Gastroesophageal sphincter (tissue), 4 donors: ENCODE data around the gene FGGY. TPM values are rescaled to one million over a fixed set of nuclear protein-coding genes. Genes with fewer than 3 reads are reported as not detected.

Source experiments
- ATAC-seq: fragments of 150-250 bp; one replicate; pipeline ENCODE4 v1.9.1; 2016; ENCODE audit warnings: mild to moderate bottlenecking, moderate library complexity
- H3K27ac ChIP-seq, 4 donors: fragments of 200-600 bp; sonication (generic) in 3 of 4; 1 replicate in 3 of 4; 2 replicates in 1 of 4; pipeline ENCODE4 v1.5.1; 2016 to 2019
- H3K27me3 ChIP-seq: fragments of 200-600 bp; sonication (generic); one replicate; pipeline ENCODE4 v1.5.1; 2019
- H3K36me3 ChIP-seq, 2 donors: fragments of 200-600 bp; sonication (generic); one replicate each; pipeline ENCODE4 v1.5.1; 2019; ENCODE audit warnings: control low read depth in 1 of 2
- H3K4me1 ChIP-seq, 3 donors: fragments of 200-600 bp; sonication (generic); 1 replicate in 2 of 3; 2 replicates in 1 of 3; pipeline ENCODE4 v1.5.1; 2016 to 2019; ENCODE audit warnings: control low read depth in 2 of 3
- H3K4me3 ChIP-seq, 2 donors: fragments of 200-600 bp; sonication (generic); one replicate each; pipeline ENCODE4 v1.5.1; 2019; ENCODE audit warnings: mild to moderate bottlenecking in 1 of 2, moderate library complexity in 1 of 2
- H3K9me3 ChIP-seq, 3 donors: fragments of 200-600 bp; sonication (generic); one replicate each; pipeline ENCODE4 v1.5.1; 2017 to 2019; ENCODE audit warnings: control low read depth in 2 of 3
- EP300 ChIP-seq: sonication (generic); formaldehyde crosslinking; IDR thresholded peaks from one replicate; pipeline ENCODE4 v1.6.1; 2017; ENCODE audit warnings: antibody characterized with exemption, mild to moderate bottlenecking
- POLR2A ChIP-seq, 2 donors: fragments of 450-650 bp; IDR thresholded peaks; one replicate each; pipeline ENCODE4 v1.6.1; 2017; ENCODE audit warnings: antibody characterized with exemption in 2 of 2, mild to moderate bottlenecking in 2 of 2, moderate library complexity in 1 of 2
- POLR2AphosphoS5 ChIP-seq: sonication (generic); formaldehyde crosslinking; IDR thresholded peaks from one replicate; pipeline ENCODE4 v1.6.1; 2017; ENCODE audit warnings: antibody characterized with exemption
- WGBS, 2 donors: methylation state at CpG; one replicate each; pipeline ENCODE4 v1.1.5; 2018; ENCODE audit warnings: low coverage in 1 of 2; 5-methylcytosine and 5-hydroxymethylcytosine counted together
- total RNA-seq, 4 donors: library from RNA; depleted of rRNA; stranded (reverse); fragments of >200 nt; gene quantifications; one replicate each; pipeline ENCODE4 v1.1.0, GENCODE V29; 2016
- TF ChIP-seq, protein P1 (sequence below), 4 experiments: fragments of 200-600 bp in 2 of 4; fragments of 450-650 bp in 2 of 4; sonication (generic) in 1 of 4; IDR thresholded peaks; one replicate each; pipeline ENCODE4 v1.5.1; 2017 to 2019; ENCODE audit warnings: antibody characterized with exemption in 4 of 4, mild to moderate bottlenecking in 2 of 4, moderate library complexity in 2 of 4

FGGY gene
- total RNA-seq, 4 donors from 2014 or later = 19.0 to 29.6 (median 25.2) TPM

DNA sequence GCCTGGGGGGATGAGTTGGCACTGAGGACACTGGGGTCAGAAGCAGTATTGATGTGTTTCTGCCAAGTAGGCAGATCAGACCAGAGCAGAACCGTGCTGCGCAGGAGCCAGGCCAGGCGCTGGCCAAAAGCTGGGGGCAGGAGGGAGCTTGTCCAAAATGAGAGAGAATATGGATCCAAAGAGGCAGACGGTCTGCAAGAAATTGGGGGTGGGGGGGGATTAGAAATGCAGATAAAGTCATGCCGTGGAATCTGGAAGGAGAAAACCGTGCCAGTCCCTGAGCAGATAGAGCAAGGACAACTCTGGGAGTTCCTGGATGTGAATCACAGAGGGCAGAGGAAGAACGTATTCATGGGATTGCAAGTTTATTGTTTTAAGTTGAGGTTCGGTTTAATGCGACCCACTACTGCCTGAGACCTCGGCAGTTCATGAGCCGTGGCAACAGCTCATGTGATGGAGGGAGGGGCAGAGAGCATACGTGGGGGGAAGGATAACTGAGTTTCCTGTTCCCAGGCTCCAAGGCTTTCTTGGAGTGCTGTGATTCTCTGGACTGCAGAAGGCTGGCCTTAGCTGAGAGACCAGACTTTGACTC lies 224.0 kb downstream of the FGGY start:
- H3K36me3 ChIP-seq = peaks cover 0 to 4% of the 10 kb centered on the region in 2 donors
- no peaks in the 10 kb centered on the region for H3K9me3 ChIP-seq
- peak overlapping the region; percentile 11 to 77 (median 76) for H3K27ac ChIP-seq
- 17 to 23% methylated on average over 11 to 12 of the region's 12 CpGs for WGBS, 2 donors
- H3K4me3 ChIP-seq = no peak overlapping the region
- TF ChIP-seq EP300 (no peak), POLR2AphosphoS5 (no peak), POLR2A (IDR thresholded peaks at IDR 0.05) (no peak)
- TF ChIP-seq, protein P1, sequence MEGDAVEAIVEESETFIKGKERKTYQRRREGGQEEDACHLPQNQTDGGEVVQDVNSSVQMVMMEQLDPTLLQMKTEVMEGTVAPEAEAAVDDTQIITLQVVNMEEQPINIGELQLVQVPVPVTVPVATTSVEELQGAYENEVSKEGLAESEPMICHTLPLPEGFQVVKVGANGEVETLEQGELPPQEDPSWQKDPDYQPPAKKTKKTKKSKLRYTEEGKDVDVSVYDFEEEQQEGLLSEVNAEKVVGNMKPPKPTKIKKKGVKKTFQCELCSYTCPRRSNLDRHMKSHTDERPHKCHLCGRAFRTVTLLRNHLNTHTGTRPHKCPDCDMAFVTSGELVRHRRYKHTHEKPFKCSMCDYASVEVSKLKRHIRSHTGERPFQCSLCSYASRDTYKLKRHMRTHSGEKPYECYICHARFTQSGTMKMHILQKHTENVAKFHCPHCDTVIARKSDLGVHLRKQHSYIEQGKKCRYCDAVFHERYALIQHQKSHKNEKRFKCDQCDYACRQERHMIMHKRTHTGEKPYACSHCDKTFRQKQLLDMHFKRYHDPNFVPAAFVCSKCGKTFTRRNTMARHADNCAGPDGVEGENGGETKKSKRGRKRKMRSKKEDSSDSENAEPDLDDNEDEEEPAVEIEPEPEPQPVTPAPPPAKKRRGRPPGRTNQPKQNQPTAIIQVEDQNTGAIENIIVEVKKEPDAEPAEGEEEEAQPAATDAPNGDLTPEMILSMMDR (IDR thresholded peaks at IDR 0.05) = no peak
- peaks cover 9 to 38% (median 18%) of the 10 kb centered on the region in 3 donors for H3K4me1 ChIP-seq
- peak; percentile 17 for ATAC-seq
- no peaks in the 10 kb centered on the region for H3K27me3 ChIP-seq

DNA sequence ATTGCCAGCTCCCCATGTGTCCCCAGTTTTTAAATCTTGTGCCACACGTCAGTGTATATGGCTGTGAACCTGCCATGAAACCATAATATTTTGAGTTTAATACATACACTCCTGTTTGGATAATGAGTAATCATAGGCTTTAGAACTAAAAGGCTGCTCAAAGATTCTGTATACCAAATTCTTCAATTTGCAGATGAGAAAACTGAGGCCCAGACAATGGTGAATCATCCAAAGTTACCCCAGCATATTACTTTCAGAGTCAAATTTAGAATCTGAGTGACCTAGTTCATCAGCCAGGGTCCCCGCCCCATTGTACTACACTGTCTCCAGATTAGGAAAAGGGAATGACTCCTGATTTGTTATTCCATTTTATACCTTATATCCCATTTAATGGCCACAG lies 224.6 kb downstream of the FGGY start:
- Histone ChIP-seq H3K4me1 (peaks cover 8 to 37% (median 15%) of the 10 kb centered on the region in 3 donors), H3K27ac (peak overlapping the region; percentile 11 to 77 (median 76)), H3K36me3 (peaks cover 0 to 4% of the 10 kb centered on the region in 2 donors), H3K4me3 (no peak overlapping the region), H3K27me3 (no peaks in the 10 kb centered on the region), H3K9me3 (no peaks in the 10 kb centered on the region)
- WGBS, 2 donors = 59 to 100% methylated on average over 1 to 2 of the region's 2 CpGs
- TF ChIP-seq, protein P1 (IDR thresholded peaks at IDR 0.05) = no peak
- TF ChIP-seq EP300 (no peak), POLR2AphosphoS5 (no peak), POLR2A (IDR thresholded peaks at IDR 0.05) (no peak)
- ATAC-seq = no peak

DNA sequence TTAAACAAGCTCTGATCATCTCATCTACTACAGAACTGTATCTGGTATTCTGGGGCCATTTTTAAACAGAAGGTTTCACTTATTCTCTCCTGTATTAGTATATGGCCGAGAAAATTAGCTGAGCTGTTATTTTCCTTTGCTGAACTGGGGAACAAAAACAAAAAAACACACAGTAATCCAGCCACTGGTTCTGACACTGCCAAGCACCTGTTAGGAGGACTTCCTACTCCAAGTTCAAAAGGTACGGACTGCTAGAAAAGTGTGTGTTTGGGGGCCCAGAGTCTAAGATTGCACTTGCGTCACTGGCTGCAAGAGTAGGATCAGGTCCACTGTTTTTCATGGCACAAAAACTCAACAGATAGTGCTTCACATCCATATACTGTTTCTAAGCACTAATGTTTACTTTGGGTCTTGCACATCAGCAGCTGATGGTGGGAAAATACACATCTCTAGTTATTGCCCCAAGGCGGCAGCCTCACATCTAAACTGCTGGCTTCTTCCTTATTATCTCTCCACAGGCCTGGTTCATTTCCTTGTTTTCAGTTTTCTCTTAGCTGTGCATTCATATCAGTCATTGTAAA lies 226.1 kb downstream of the FGGY start:
- no peaks in the 10 kb centered on the region for H3K27me3 ChIP-seq
- H3K36me3 ChIP-seq = peaks cover 0 to 4% of the 10 kb centered on the region in 2 donors
- H3K4me1 ChIP-seq = peaks cover 5 to 25% (median 12%) of the 10 kb centered on the region in 3 donors
- no peak overlapping the region for H3K4me3 ChIP-seq
- H3K9me3 ChIP-seq = no peaks in the 10 kb centered on the region
- ATAC-seq = no peak
- no peak overlapping the region for H3K27ac ChIP-seq
- TF ChIP-seq, protein P1 (IDR thresholded peaks at IDR 0.05) = no peak
- TF ChIP-seq POLR2AphosphoS5 (no peak), EP300 (no peak), POLR2A (IDR thresholded peaks at IDR 0.05) (no peak)
- 94 to 100% methylated on average over 3 to 4 of the region's 4 CpGs for WGBS, 2 donors

DNA sequence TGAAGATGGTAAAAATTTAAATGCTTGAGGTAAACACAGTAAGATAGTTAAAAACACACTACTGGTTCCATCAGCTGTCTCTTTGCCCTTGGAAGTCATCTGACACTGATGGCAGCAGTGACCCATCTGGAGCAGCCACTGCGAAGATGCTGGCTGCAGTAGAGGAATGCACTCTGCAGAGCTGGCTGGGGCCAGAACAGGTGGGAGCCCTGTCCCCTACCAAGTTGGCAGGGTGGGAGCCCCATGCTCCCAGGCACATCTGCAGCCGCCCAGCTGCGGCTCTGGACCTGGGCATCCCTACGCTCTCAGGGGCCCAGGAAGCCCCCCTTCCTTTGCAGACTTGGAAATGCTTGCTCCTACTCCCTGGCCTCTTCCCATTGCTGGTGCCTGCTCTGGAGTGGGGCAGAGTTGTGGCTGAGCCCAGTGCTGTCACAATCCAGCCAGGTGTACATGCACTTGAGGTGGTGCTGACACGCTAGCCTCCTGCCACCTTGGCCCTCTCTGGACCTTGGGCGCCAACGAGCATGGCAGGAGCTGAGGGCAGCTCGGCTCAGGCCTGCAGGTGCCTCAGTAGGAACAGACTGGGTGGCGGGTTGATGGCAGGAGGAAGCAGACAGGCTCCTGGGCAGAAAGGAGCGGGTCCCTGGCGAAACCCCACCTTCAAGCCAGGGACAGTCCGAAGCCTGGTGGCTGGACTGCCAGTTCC lies 227.0 kb downstream of the FGGY start:
- no peaks in the 10 kb centered on the region for H3K27me3 ChIP-seq
- no CpG with 5 or more reads among the region's 12 CpGs for WGBS, 2 donors
- H3K36me3 ChIP-seq = peaks cover 0 to 4% of the 10 kb centered on the region in 2 donors
- no peak for ATAC-seq
- no peak overlapping the region for H3K27ac ChIP-seq
- H3K9me3 ChIP-seq = no peaks in the 10 kb centered on the region
- no peak overlapping the region for H3K4me3 ChIP-seq
- no peak for TF ChIP-seq POLR2A (IDR thresholded peaks at IDR 0.05)
- TF ChIP-seq EP300 = no peak
- TF ChIP-seq, protein P1 (IDR thresholded peaks at IDR 0.05) = no peak
- no peak for TF ChIP-seq POLR2AphosphoS5
- H3K4me1 ChIP-seq = peaks cover 5 to 25% (median 12%) of the 10 kb centered on the region in 3 donors
